Measurements from ENCODE around the gene TBC1D16.

GRCh38 chr17:80070375-80071115 is 34.9 kb upstream of the TBC1D16 start:
- TF ChIP-seq, protein P1, sequence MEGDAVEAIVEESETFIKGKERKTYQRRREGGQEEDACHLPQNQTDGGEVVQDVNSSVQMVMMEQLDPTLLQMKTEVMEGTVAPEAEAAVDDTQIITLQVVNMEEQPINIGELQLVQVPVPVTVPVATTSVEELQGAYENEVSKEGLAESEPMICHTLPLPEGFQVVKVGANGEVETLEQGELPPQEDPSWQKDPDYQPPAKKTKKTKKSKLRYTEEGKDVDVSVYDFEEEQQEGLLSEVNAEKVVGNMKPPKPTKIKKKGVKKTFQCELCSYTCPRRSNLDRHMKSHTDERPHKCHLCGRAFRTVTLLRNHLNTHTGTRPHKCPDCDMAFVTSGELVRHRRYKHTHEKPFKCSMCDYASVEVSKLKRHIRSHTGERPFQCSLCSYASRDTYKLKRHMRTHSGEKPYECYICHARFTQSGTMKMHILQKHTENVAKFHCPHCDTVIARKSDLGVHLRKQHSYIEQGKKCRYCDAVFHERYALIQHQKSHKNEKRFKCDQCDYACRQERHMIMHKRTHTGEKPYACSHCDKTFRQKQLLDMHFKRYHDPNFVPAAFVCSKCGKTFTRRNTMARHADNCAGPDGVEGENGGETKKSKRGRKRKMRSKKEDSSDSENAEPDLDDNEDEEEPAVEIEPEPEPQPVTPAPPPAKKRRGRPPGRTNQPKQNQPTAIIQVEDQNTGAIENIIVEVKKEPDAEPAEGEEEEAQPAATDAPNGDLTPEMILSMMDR (conservative IDR thresholded peaks at IDR 0.05 in 1 of 2, IDR thresholded peaks at IDR 0.05 in 1 of 2; ENCODE audit: low read depth in 1 of 2, low read length in 2 of 2) = no peak
- TF ChIP-seq EZH2 (IDR thresholded peaks at IDR 0.05; ENCODE audit: low read length, missing control alignments) = no peak
